ENCODE data around the gene N4BP2L1.

Gene N4BP2L1

GRCh38 chr13:32430018-32430747 is 2.3 kb upstream of the N4BP2L1 start:
- DNase-seq, result no peak

GRCh38 chr13:32429433-32429909 is 1.5 kb upstream of the N4BP2L1 start:
- DNase-seq, result no peak

GRCh38 chr13:32428581-32429432 is 877 bp upstream of the N4BP2L1 start:
- no peak for DNase-seq

GRCh38 chr13:32426990-32427851 is 709 bp downstream of the N4BP2L1 start:
- DNase-seq, result no peak

GRCh38 chr13:32426191-32426989 is 1.5 kb downstream of the N4BP2L1 start:
- no peak for DNase-seq

- no peak for DNase-seq
Measured at GRCh38 chr13:32425158-32425557, 2.8 kb downstream of the N4BP2L1 start.

- DNase-seq, result no peak
Measured at GRCh38 chr13:32423592-32423991, 4.3 kb downstream of the N4BP2L1 start.

GRCh38 chr13:32419862-32420261 is 8.1 kb downstream of the N4BP2L1 start:
- no peak for DNase-seq

GRCh38 chr13:32417995-32418394 is 9.9 kb downstream of the N4BP2L1 start:
- DNase-seq, result no peak

- no peak for DNase-seq
Measured at GRCh38 chr13:32415019-32415418, 12.9 kb downstream of the N4BP2L1 start.

- no peak for DNase-seq
Measured at GRCh38 chr13:32414580-32414979, 13.3 kb downstream of the N4BP2L1 start.

GRCh38 chr13:32413284-32413683 is 14.6 kb downstream of the N4BP2L1 start:
- no peak for DNase-seq

GRCh38 chr13:32409561-32410421 is 18.1 kb downstream of the N4BP2L1 start:
- no peak for DNase-seq

GRCh38 chr13:32409001-32409313 is 19.0 kb downstream of the N4BP2L1 start:
- DNase-seq, result no peak

GRCh38 chr13:32408296-32409000 is 19.5 kb downstream of the N4BP2L1 start:
- no peak for DNase-seq

- DNase-seq, result no peak
Measured at GRCh38 chr13:32407854-32408253, 20.1 kb downstream of the N4BP2L1 start.

- no peak for DNase-seq
Measured at GRCh38 chr13:32403108-32403507, 24.8 kb downstream of the N4BP2L1 start.

GRCh38 chr13:32391101-32391619 is 36.8 kb downstream of the N4BP2L1 start:
- DNase-seq, result no peak

GRCh38 chr13:32390484-32390883 is 37.4 kb downstream of the N4BP2L1 start:
- no peak for DNase-seq

- no peak for DNase-seq
Measured at GRCh38 chr13:32390048-32390447, 37.9 kb downstream of the N4BP2L1 start.
